Measurements from ENCODE around the gene PSD2.
A peak's percentile ranks its signal among the peaks of the same experiment; 100 is the strongest.

PSD2 gene

GRCh38 chr5:139772089-139772791 lies 23.4 kb upstream of the PSD2 start:
- no peak overlapping the region for H2AFZ ChIP-seq (ENCODE audit: low read depth, low read length, severe bottlenecking)
- TF ChIP-seq CTCF (IDR thresholded peaks at IDR 0.05; ENCODE audit: insufficient read depth, low read length, poor library complexity, severe bottlenecking) (no peak), EZH2phosphoT487 (conservative IDR thresholded peaks at IDR 0.05; ENCODE audit: low read length) (no peak)
- no peaks in the 10 kb centered on the region for H3K36me3 ChIP-seq (ENCODE audit: low read length)

GRCh38 chr5:139772927-139773690 lies 22.5 kb upstream of the PSD2 start:
- no peaks in the 10 kb centered on the region for H3K27me3 ChIP-seq (ENCODE audit: low read length)
- no peak overlapping the region for H3K4me3 ChIP-seq (ENCODE audit: insufficient read depth, low read length, poor library complexity, severe bottlenecking)
- TF ChIP-seq EZH2phosphoT487 (conservative IDR thresholded peaks at IDR 0.05; ENCODE audit: low read length) (no peak), CTCF (IDR thresholded peaks at IDR 0.05; ENCODE audit: insufficient read depth, low read length, poor library complexity, severe bottlenecking) (no peak)
- no peaks in the 10 kb centered on the region for H3K9me3 ChIP-seq (ENCODE audit: insufficient read depth, low read length)
- no peak overlapping the region for H3K27ac ChIP-seq (ENCODE audit: low read depth, low read length)
- H3K4me2 ChIP-seq (ENCODE audit: low read depth, low read length, poor library complexity, severe bottlenecking) = no peak overlapping the region
- H3K79me2 ChIP-seq (ENCODE audit: insufficient read depth, low read length) = no peaks in the 10 kb centered on the region
- H3K36me3 ChIP-seq (ENCODE audit: low read length) = no peaks in the 10 kb centered on the region
- H2AFZ ChIP-seq (ENCODE audit: low read depth, low read length, severe bottlenecking) = no peak overlapping the region
- H4K20me1 ChIP-seq (ENCODE audit: low read depth, low read length) = no peaks in the 10 kb centered on the region
- H3K9me2 ChIP-seq (replicated peaks; ENCODE audit: insufficient read depth, low read length) = no peaks in the 10 kb centered on the region
- no peak overlapping the region for H3K9ac ChIP-seq (ENCODE audit: low read length)
- H3F3A ChIP-seq (ENCODE audit: insufficient read depth) = no peaks in the 10 kb centered on the region

More at GRCh38 chr5:139772089-139772791, 23.4 kb upstream of the PSD2 start:
- Histone ChIP-seq H3K27me3 (ENCODE audit: low read length) (no peaks in the 10 kb centered on the region), H3K9me2 (replicated peaks; ENCODE audit: insufficient read depth, low read length) (no peaks in the 10 kb centered on the region), H3K9me3 (ENCODE audit: insufficient read depth, low read length) (no peaks in the 10 kb centered on the region), H4K20me1 (ENCODE audit: low read depth, low read length) (no peaks in the 10 kb centered on the region), H3K4me3 (ENCODE audit: insufficient read depth, low read length, poor library complexity, severe bottlenecking) (no peak overlapping the region), H3K9ac (ENCODE audit: low read length) (no peak overlapping the region), H3K4me2 (ENCODE audit: low read depth, low read length, poor library complexity, severe bottlenecking) (no peak overlapping the region), H3K79me2 (ENCODE audit: insufficient read depth, low read length) (no peaks in the 10 kb centered on the region), H3K27ac (ENCODE audit: low read depth, low read length) (no peak overlapping the region), H3F3A (ENCODE audit: insufficient read depth) (no peaks in the 10 kb centered on the region)

- Histone ChIP-seq H3K9me3 (ENCODE audit: insufficient read depth, low read length) (no peaks in the 10 kb centered on the region), H3K9me2 (replicated peaks; ENCODE audit: insufficient read depth, low read length) (no peaks in the 10 kb centered on the region), H3K36me3 (ENCODE audit: low read length) (no peaks in the 10 kb centered on the region), H4K20me1 (ENCODE audit: low read depth, low read length) (no peaks in the 10 kb centered on the region), H3K27ac (ENCODE audit: low read depth, low read length) (no peak overlapping the region), H3K9ac (ENCODE audit: low read length) (no peak overlapping the region), H3F3A (ENCODE audit: insufficient read depth) (no peaks in the 10 kb centered on the region), H3K4me2 (ENCODE audit: low read depth, low read length, poor library complexity, severe bottlenecking) (no peak overlapping the region), H3K27me3 (ENCODE audit: low read length) (no peaks in the 10 kb centered on the region), H3K4me3 (ENCODE audit: insufficient read depth, low read length, poor library complexity, severe bottlenecking) (no peak overlapping the region), H3K79me2 (ENCODE audit: insufficient read depth, low read length) (no peaks in the 10 kb centered on the region), H2AFZ (ENCODE audit: low read depth, low read length, severe bottlenecking) (no peak overlapping the region)
- TF ChIP-seq CTCF (IDR thresholded peaks at IDR 0.05; ENCODE audit: insufficient read depth, low read length, poor library complexity, severe bottlenecking) (peak; percentile 79), EZH2phosphoT487 (conservative IDR thresholded peaks at IDR 0.05; ENCODE audit: low read length) (no peak)
Measured at GRCh38 chr5:139774980-139775661, 20.5 kb upstream of the PSD2 start.
